Measurements from ENCODE around the gene RASSF6. TPM values are rescaled to one million over a fixed set of nuclear protein-coding genes. Genes with fewer than 3 reads are reported as not detected.

Gene RASSF6
- total RNA-seq: not detected in 2 replicates

GRCh38 chr4:73620115-73620792, at the start of gene RASSF6:
Gene RASSF6, minus strand, starts transcription at chr4:73620436. Its CDS starts 8,641 bp downstream, at chr4:73611795.

Other genes with a start within 250 kb of the RASSF6 start
- not detected in 2 replicates for gene ALB, start 216.1 kb downstream of the RASSF6 start, total RNA-seq
- gene AFP, start 184.2 kb downstream of the RASSF6 start, total RNA-seq: not detected in 2 replicates
- not detected in 2 replicates for gene AFM, start 138.7 kb downstream of the RASSF6 start, total RNA-seq
- 18.1 and 167 TPM in 2 replicates for gene CXCL8, start 120.1 kb upstream of the RASSF6 start, total RNA-seq
- 0.31 TPM in 1 of 2 replicates, not detected in the other for gene CXCL6, start 216.2 kb upstream of the RASSF6 start, total RNA-seq
- 0.25 TPM in 1 of 2 replicates, not detected in the other for gene PF4V1, start 232.9 kb upstream of the RASSF6 start, total RNA-seq
- gene CXCL1, start 249.0 kb upstream of the RASSF6 start, total RNA-seq: 4.5 and 38.7 TPM in 2 replicates